SK-N-SH (cell line): ENCODE data around the gene ARHGAP15. TPM values are rescaled to one million over a fixed set of nuclear protein-coding genes. Genes with fewer than 3 reads are reported as not detected.

ENCODE experiments used
- CTCF ChIA-PET: fragments of 300-600, 350-600 bp; formaldehyde crosslinking; extraction: SDS; loops from one replicate; lab custom pipeline; 2021; lab: Yijun Ruan, JAX
- POLR2A ChIA-PET: fragments of 350-600 bp; sonication (Branson Sonifier 250); formaldehyde crosslinking; extraction: SDS; loops from one replicate; lab custom pipeline; 2020; ENCODE audit warnings: antibody characterized with exemption, inconsistent platforms; lab: Yijun Ruan, JAX
- DNase-seq: peaks from one replicate; pipeline ENCODE4 v3.0.0; 2012
- H2AFZ ChIP-seq: fragments of 200-600 bp; sonication (generic); 2 replicates; pipeline ENCODE4 v1.8.1; 2016; ENCODE audit warnings: antibody characterized with exemption, mild to moderate bottlenecking, low read depth
- H3F3A ChIP-seq: fragments of 200-600 bp; sonication (generic); replicated peaks from 2 replicates; pipeline ENCODE3; 2016; ENCODE audit warnings: antibody characterized with exemption, mild to moderate bottlenecking; ENCODE audit not compliant: insufficient read depth
- H3K27ac ChIP-seq, 2 experiments: fragments of 200-500 bp in 1 of 2; fragments of 200-600 bp in 1 of 2; sonication (Bioruptor generic) in 1 of 2; sonication (generic), shearing (Covaris generic) in 1 of 2; 2 replicates each; pipeline versions ENCODE4 v1.5.1 to v1.6.1; 2014 to 2016; ENCODE audit warnings: low read depth in 2 of 2, inconsistent platforms in 1 of 2, low read length in 1 of 2, mild to moderate bottlenecking in 1 of 2, mixed read lengths in 1 of 2
- H3K27me3 ChIP-seq: fragments of 200-600 bp; sonication (generic), shearing (Covaris generic); 2 replicates; pipeline ENCODE4 v1.6.1; 2016; ENCODE audit warnings: mixed run types; ENCODE audit not compliant: insufficient read depth
- H3K36me3 ChIP-seq, 2 experiments: fragments of 200-500 bp in 1 of 2; fragments of 200-600 bp in 1 of 2; sonication (Bioruptor generic) in 1 of 2; sonication (generic) in 1 of 2; replicated peaks in 1 of 2; 2 replicates each; pipeline versions ENCODE3 to v1.5.1; 2014 to 2016; ENCODE audit warnings: low read length in 1 of 2, mild to moderate bottlenecking in 1 of 2; ENCODE audit not compliant: insufficient read depth in 2 of 2, control insufficient read depth in 1 of 2
- H3K4me1 ChIP-seq, 2 experiments: fragments of 200-500 bp in 1 of 2; fragments of 200-600 bp in 1 of 2; sonication (Bioruptor generic) in 1 of 2; sonication (generic), shearing (Covaris generic) in 1 of 2; 2 replicates each; pipeline versions ENCODE4 v1.5.1 to v1.6.1; 2014 to 2016; ENCODE audit warnings: low read depth in 1 of 2, low read length in 1 of 2, mixed run types in 1 of 2; ENCODE audit not compliant: insufficient read depth in 2 of 2, control insufficient read depth in 1 of 2
- H3K4me2 ChIP-seq: fragments of 200-600 bp; sonication (generic), shearing (Covaris generic); 2 replicates; pipeline ENCODE4 v1.6.1; 2017; ENCODE audit warnings: mixed run types
- H3K4me3 ChIP-seq, 2 experiments: fragments of 200-500 bp in 1 of 2; fragments of 200-600 bp in 1 of 2; sonication (Bioruptor generic) in 1 of 2; sonication (generic), shearing (Covaris generic) in 1 of 2; 2 replicates each; pipeline versions ENCODE4 v1.5.1 to v1.8.1; 2014 to 2016; ENCODE audit warnings: low read depth in 2 of 2, inconsistent platforms in 1 of 2, low read length in 1 of 2, mild to moderate bottlenecking in 1 of 2, mixed read lengths in 1 of 2, moderate library complexity in 1 of 2
- H3K79me2 ChIP-seq: fragments of 200-600 bp; sonication (generic); 2 replicates; pipeline ENCODE4 v1.8.1; 2017; ENCODE audit warnings: mild to moderate bottlenecking; ENCODE audit not compliant: insufficient read depth
- H3K9ac ChIP-seq: fragments of 200-600 bp; sonication (generic); 2 replicates; pipeline ENCODE4 v1.6.1; 2017; ENCODE audit warnings: mixed run types
- H3K9me2 ChIP-seq: fragments of 200-600 bp; sonication (generic); 2 replicates; pipeline ENCODE4 v1.6.1; 2017; ENCODE audit warnings: mixed run types
- H3K9me3 ChIP-seq: fragments of 200-600 bp; sonication (generic); 2 replicates; pipeline ENCODE4 v1.6.1; 2017; ENCODE audit warnings: mixed run types, mild to moderate bottlenecking, moderate library complexity
- H4K20me1 ChIP-seq: fragments of 200-600 bp; sonication (generic); 2 replicates; pipeline ENCODE4 v1.6.1; 2017; ENCODE audit warnings: mild to moderate bottlenecking, mixed run types; ENCODE audit not compliant: insufficient read depth
- CHD2 ChIP-seq: fragments of 150-350 bp; IDR thresholded peaks from 2 replicates; pipeline ENCODE4 v1.6.1; 2018; ENCODE audit warnings: low read length; ENCODE audit not compliant: partially characterized antibody
- CTCF ChIP-seq: fragments of 200-600 bp; sonication (generic); IDR thresholded peaks from 2 replicates; pipeline ENCODE4 v1.6.1; 2017; ENCODE audit warnings: antibody characterized with exemption, mild to moderate bottlenecking, moderate library complexity
- ELF1 ChIP-seq: IDR thresholded peaks from 2 replicates; pipeline ENCODE4 v1.4.0; 2012
- EZH2phosphoT487 ChIP-seq: fragments of 200-600 bp; sonication (generic); IDR thresholded peaks from 2 replicates; pipeline ENCODE4 v1.6.1; 2017; ENCODE audit warnings: low read depth, mixed run types, mild to moderate bottlenecking, antibody characterized with exemption, moderate library complexity, borderline replicate concordance
- FOXM1 ChIP-seq: IDR thresholded peaks from 2 replicates; pipeline ENCODE4 v1.4.0; 2012; ENCODE audit warnings: low read depth, mild to moderate bottlenecking
- GABPA ChIP-seq: IDR thresholded peaks from 2 replicates; pipeline ENCODE4 v1.4.0; 2012; ENCODE audit warnings: low read depth, mild to moderate bottlenecking
- GATA2 ChIP-seq: sonication (generic); formaldehyde crosslinking; IDR thresholded peaks from 2 replicates; pipeline ENCODE4 v1.5.0; 2020; ENCODE audit warnings: mild to moderate bottlenecking, missing genetic modification reagents
- JUND ChIP-seq: IDR thresholded peaks from 2 replicates; pipeline ENCODE4 v1.4.0; 2012
- MEF2A ChIP-seq: IDR thresholded peaks from 2 replicates; pipeline ENCODE4 v1.4.0; 2012; ENCODE audit warnings: low read depth, borderline replicate concordance
- MXI1 ChIP-seq: IDR thresholded peaks from 2 replicates; pipeline ENCODE4 v1.6.1; 2012; ENCODE audit warnings: mild to moderate bottlenecking, low read depth, low read length, improper control_type of control experiment
- NFIC ChIP-seq: IDR thresholded peaks from 2 replicates; pipeline ENCODE4 v1.4.0; 2012; ENCODE audit warnings: borderline replicate concordance
- RAD21 ChIP-seq: IDR thresholded peaks from 2 replicates; pipeline ENCODE4 v1.6.1; 2012; ENCODE audit warnings: mild to moderate bottlenecking, low read length
- RCOR1 ChIP-seq: fragments of 150-350 bp; IDR thresholded peaks from 2 replicates; pipeline ENCODE4 v1.6.1; 2017; ENCODE audit warnings: antibody characterized with exemption, low read length
- RFX5 ChIP-seq: IDR thresholded peaks from 2 replicates; pipeline ENCODE4 v1.6.1; 2012; ENCODE audit warnings: mild to moderate bottlenecking, improper control_type of control experiment, low read length
- SIN3A ChIP-seq: IDR thresholded peaks from 2 replicates; pipeline ENCODE4 v1.6.1; 2012; ENCODE audit warnings: low read depth, mild to moderate bottlenecking, low read length, moderate library complexity, borderline replicate concordance
- SMC3 ChIP-seq: IDR thresholded peaks from 2 replicates; pipeline ENCODE4 v1.6.1; 2012; ENCODE audit warnings: low read depth, low read length, improper control_type of control experiment
- TCF12 ChIP-seq: IDR thresholded peaks from 2 replicates; pipeline ENCODE4 v1.4.0; 2012
- TEAD4 ChIP-seq: IDR thresholded peaks from 2 replicates; pipeline ENCODE4 v1.4.0; 2012; ENCODE audit warnings: mild to moderate bottlenecking, borderline replicate concordance; ENCODE audit not compliant: insufficient read depth
- USF2 ChIP-seq: fragments of 150-350 bp; IDR thresholded peaks from 2 replicates; pipeline ENCODE4 v1.6.1; 2017; ENCODE audit warnings: antibody characterized with exemption, low read length, low read depth, borderline replicate concordance
- ZBTB33 ChIP-seq: IDR thresholded peaks from 2 replicates; pipeline ENCODE4 v1.4.0; 2012; ENCODE audit warnings: low read depth, borderline replicate concordance
- WGBS: methylation state at CpG from one replicate; pipeline ENCODE4 v1.1.6; 2017; ENCODE audit warnings: low lambda C conversion rate; 5-methylcytosine and 5-hydroxymethylcytosine counted together
- polyA plus RNA-seq, 3 experiments: library from polyadenylated mRNA; depleted of rRNA; stranded (reverse); fragments of >200 nt; gene quantifications; 2 replicates each; pipeline ENCODE4 v1.2.3, GENCODE V29; 2012

ARHGAP15 gene
- polyA plus RNA-seq, 1 of the 3 experiments (the other 2 are of a cell fraction): not detected

GRCh38 chr2:143158098-143158497 lies 28.9 kb downstream of the ARHGAP15 start:
- Histone ChIP-seq H3K9me3 (no peaks in the 10 kb centered on the region), H3K27me3 (no peaks in the 10 kb centered on the region), H4K20me1 (no peaks in the 10 kb centered on the region), H3K4me3 (no peak overlapping the region), H3K9me2 (no peaks in the 10 kb centered on the region), H3K4me2 (no peak overlapping the region), H3K27ac (no peak overlapping the region), H3K79me2 (no peaks in the 10 kb centered on the region), H3F3A (no peaks in the 10 kb centered on the region), H3K4me1 (no peaks in the 10 kb centered on the region; a peak in 1 of 4 replicates), H3K36me3 (no peaks in the 10 kb centered on the region), H3K9ac (no peak overlapping the region), H2AFZ (no peak overlapping the region)
- TF ChIP-seq FOXM1 (no peak), ZBTB33 (no peak), EZH2phosphoT487 (no peak), RCOR1 (no peak), CHD2 (no peak), GABPA (no peak), SIN3A (no peak), RFX5 (no peak), GATA2 (CRISPR knock-in tag) (no peak), ELF1 (no peak), TEAD4 (no peak), NFIC (no peak), MXI1 (no peak), RAD21 (no peak)
- POLR2A ChIA-PET: no interaction called here
- no peak for DNase-seq
- CTCF ChIA-PET: interaction anchor here (0.8 to 6.2 kb wide), 2 partner anchors 100 to 126 kb away, joined by 3 to 92 read pairs; no protein-coding TSS in a partner anchor
- 27% methylated on average over 3 of the region's 3 CpGs for WGBS

DNA sequence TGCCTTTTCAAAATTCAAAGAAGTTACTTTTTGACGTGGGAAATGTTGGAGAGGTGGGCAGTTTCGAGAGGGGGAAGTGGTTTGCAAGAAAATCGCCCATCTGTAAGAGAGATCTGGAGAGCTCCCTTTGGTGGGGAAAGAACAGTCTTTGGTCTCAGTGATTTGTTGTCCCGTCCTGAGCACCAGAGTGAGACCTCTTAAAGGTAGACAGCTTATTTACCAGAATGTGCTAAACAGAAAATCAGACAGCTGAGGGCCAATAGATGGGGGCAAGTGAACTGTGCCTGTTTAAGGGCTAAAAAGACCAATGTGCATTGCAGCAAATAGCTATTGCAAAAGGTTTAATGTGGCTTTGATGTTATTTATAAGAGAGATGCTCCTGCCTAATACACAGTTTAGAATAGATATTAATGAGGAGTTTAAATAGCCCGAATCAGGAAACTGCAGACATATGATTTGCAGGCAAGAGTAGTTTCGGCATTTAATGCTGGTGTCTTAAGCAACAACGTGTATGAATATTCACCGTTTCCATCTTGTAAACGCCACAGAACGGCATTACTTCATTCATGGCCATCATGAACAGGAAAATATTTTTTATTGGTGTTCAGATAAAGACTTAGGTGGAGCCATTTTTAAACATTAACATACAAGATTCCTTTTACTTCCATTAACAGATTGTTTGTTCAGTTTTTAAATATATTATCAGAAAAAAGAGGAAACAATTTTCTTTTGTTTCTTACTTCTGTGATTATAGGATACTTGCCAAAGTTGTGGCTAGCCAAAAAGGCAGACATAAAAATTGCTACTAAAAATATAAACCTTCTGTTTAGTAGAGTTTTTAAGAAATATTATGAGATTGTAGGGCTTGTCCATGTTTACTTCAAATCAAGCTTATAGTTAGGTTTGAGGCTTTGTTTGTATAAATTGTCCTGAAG lies 29.6 kb downstream of the ARHGAP15 start:
- ChIA-PET CTCF (interaction anchor here (0.8 to 6.2 kb wide), 4 partner anchors 13 to 125 kb away, joined by 3 to 92 read pairs (median 34); no protein-coding TSS in a partner anchor), POLR2A (no interaction called here)
- no peak for DNase-seq
- Histone ChIP-seq H3K79me2 (no peaks in the 10 kb centered on the region), H4K20me1 (no peaks in the 10 kb centered on the region), H3K4me3 (no peak overlapping the region), H3K27me3 (no peaks in the 10 kb centered on the region), H3F3A (no peaks in the 10 kb centered on the region), H3K9me3 (no peaks in the 10 kb centered on the region), H2AFZ (no peak overlapping the region), H3K4me2 (no peak overlapping the region), H3K9ac (no peak overlapping the region), H3K9me2 (no peaks in the 10 kb centered on the region), H3K4me1 (no peaks in the 10 kb centered on the region; a peak in 2 of 4 replicates), H3K36me3 (no peaks in the 10 kb centered on the region), H3K27ac (no peak overlapping the region)
- no peak for TF ChIP-seq ELF1
- TF ChIP-seq SMC3: no peak
- no peak for TF ChIP-seq EZH2phosphoT487
- no peak for TF ChIP-seq USF2
- TF ChIP-seq TCF12: no peak
- no peak for TF ChIP-seq FOXM1
- TF ChIP-seq TEAD4: no peak
- no peak for TF ChIP-seq RCOR1
- TF ChIP-seq JUND: no peak
- TF ChIP-seq ZBTB33: no peak
- no peak for TF ChIP-seq MEF2A
- TF ChIP-seq CTCF: no peak
- 56% methylated on average over 10 of the region's 10 CpGs for WGBS
